Activated CD4-positive, alpha-beta memory T cell treated with anti-CD3 and anti-CD28 coated beads, Interleukin-2, amount 10 ng/mL, durations not matched to agents 7 days and 5 days (primary cell): ENCODE measurements around the gene BMPR2. TPM values are rescaled to one million over a fixed set of nuclear protein-coding genes. Genes with fewer than 3 reads are reported as not detected.
A peak's percentile ranks its signal among the peaks of the same experiment; 100 is the strongest.
"Not testable (repeated sequence)": the region's sequence is repeated elsewhere in the genome, so short reads cannot be mapped to it uniquely, and the experiment has no call there.

ENCODE experiments used
- CTCF ChIA-PET: fragments of 350-600 bp; sonication (Branson Sonifier 250); formaldehyde crosslinking; loops from one replicate; lab custom pipeline; 2021; ENCODE audit warnings: antibody characterized with exemption, inconsistent platforms; lab: Charles Lee
- POLR2A ChIA-PET: fragments of 350-600 bp; sonication (Branson Sonifier 250); formaldehyde crosslinking; loops from one replicate; lab custom pipeline; 2021; ENCODE audit warnings: antibody characterized with exemption; lab: Charles Lee
- DNase-seq: peaks from one replicate; pipeline ENCODE4 v3.0.0-alpha.2; 2020
- H3K27ac Mint-ChIP-seq: one replicate; pipeline ENCODE4 v1.8.0; 2021; ENCODE audit warnings: mild to moderate bottlenecking, mixed read lengths
- H3K27me3 Mint-ChIP-seq: one replicate; pipeline ENCODE4 v1.8.0; 2021; ENCODE audit warnings: mixed read lengths
- H3K36me3 Mint-ChIP-seq: one replicate; pipeline ENCODE4 v1.8.0; 2021; ENCODE audit warnings: low read depth, mixed read lengths
- H3K4me1 Mint-ChIP-seq: one replicate; pipeline ENCODE4 v1.8.0; 2021; ENCODE audit warnings: mixed read lengths
- H3K4me3 Mint-ChIP-seq: one replicate; pipeline ENCODE4 v1.8.0; 2021; ENCODE audit warnings: mild to moderate bottlenecking, mixed read lengths
- H3K9me3 Mint-ChIP-seq: one replicate; pipeline ENCODE4 v1.8.0; 2021; ENCODE audit warnings: mixed read lengths
- total RNA-seq, 2 experiments: library from RNA; stranded (reverse); gene quantifications; one replicate each; pipeline ENCODE4 v1.2.3, GENCODE V29; 2021

The BMPR2 gene
- total RNA-seq, 2 experiments from 2014 or later: 9.7 to 10.6 TPM

- Mint-ChIP-seq H3K4me1 (no peaks in the 10 kb centered on the region), H3K36me3 (no peaks in the 10 kb centered on the region), H3K9me3 (no peaks in the 10 kb centered on the region), H3K27me3 (no peaks in the 10 kb centered on the region), H3K27ac (no peak overlapping the region), H3K4me3 (no peak overlapping the region)
- CTCF ChIA-PET: no interaction called here
- POLR2A ChIA-PET: interaction anchor here (0.6 kb wide), 1 partner anchor 113 kb away, joined by 3 read pairs; no protein-coding TSS in a partner anchor
- no peak for DNase-seq
Measured at GRCh38 chr2:202436626-202437025, 60.5 kb downstream of the BMPR2 start.

DNA sequence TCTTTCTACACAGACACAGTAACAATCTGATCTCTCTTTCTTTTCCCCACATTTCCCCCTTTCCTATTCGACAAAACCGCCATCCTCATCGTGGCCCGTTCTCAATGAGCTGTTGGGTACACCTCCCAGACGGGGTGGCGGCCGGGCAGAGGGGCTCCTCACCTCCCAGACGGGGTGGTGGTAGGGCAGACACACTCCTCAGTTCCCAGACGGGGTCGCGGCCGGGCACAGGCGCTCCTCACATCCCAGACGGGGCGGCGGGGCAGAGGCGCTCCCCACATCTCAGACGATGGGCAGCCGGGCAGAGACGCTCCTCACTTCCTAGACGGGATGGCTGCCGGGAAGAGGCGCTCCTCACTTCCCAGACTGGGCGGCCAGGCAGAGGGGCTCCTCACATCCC is 64.0 kb downstream of the BMPR2 start:
- H3K9me3 Mint-ChIP-seq, H3K36me3 Mint-ChIP-seq, DNase-seq, H3K27ac Mint-ChIP-seq, CTCF ChIA-PET, H3K4me3 Mint-ChIP-seq, POLR2A ChIA-PET, H3K27me3 Mint-ChIP-seq, H3K4me1 Mint-ChIP-seq: not testable (repeated sequence)

- no peaks in the 10 kb centered on the region for H3K27me3 Mint-ChIP-seq
- H3K36me3 Mint-ChIP-seq: no peaks in the 10 kb centered on the region
- ChIA-PET POLR2A (no interaction called here), CTCF (interaction anchor here (0.5 kb wide), 1 partner anchor 75 kb away, joined by 3 read pairs; no protein-coding TSS in a partner anchor)
- no peak overlapping the region for H3K4me3 Mint-ChIP-seq
- H3K9me3 Mint-ChIP-seq: no peaks in the 10 kb centered on the region
- DNase-seq: no peak
- peaks cover 3% of the 10 kb centered on the region for H3K4me1 Mint-ChIP-seq
- no peak overlapping the region for H3K27ac Mint-ChIP-seq
Measured at GRCh38 chr2:202442882-202443281, 66.8 kb downstream of the BMPR2 start.

DNA sequence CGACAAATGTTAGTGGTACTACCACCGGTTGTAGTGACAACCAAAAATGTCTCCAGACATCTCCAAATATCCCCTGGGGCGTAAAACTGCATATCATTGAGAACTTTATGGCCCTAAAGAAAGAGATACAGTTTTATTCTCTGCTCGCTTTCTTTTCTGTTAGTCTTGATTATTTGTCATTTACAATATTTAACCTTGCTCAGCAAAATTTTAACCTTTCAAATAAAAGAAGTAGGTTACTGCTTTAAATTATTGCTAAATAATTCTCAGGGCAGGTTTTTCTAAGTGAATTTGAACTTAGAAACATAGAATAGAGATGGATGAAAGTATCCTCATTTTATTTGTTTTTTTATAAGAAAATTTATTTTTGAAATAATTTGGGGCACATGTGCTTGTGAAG is 67.9 kb downstream of the BMPR2 start:
- Mint-ChIP-seq H3K9me3 (no peaks in the 10 kb centered on the region), H3K4me1 (peaks cover 3% of the 10 kb centered on the region), H3K36me3 (no peaks in the 10 kb centered on the region), H3K27me3 (no peaks in the 10 kb centered on the region), H3K27ac (no peak overlapping the region), H3K4me3 (no peak overlapping the region)
- POLR2A ChIA-PET: no interaction called here
- CTCF ChIA-PET: no interaction called here
- DNase-seq: no peak

GRCh38 chr2:202449344-202449743 is 73.2 kb downstream of the BMPR2 start:
- Mint-ChIP-seq H3K4me1 (no peaks in the 10 kb centered on the region), H3K4me3 (no peak overlapping the region), H3K36me3 (no peaks in the 10 kb centered on the region), H3K9me3 (no peaks in the 10 kb centered on the region), H3K27ac (no peak overlapping the region), H3K27me3 (no peaks in the 10 kb centered on the region)
- ChIA-PET POLR2A (no interaction called here), CTCF (no interaction called here)
- no peak for DNase-seq

GRCh38 chr2:202450785-202451184 is 74.7 kb downstream of the BMPR2 start:
- H3K36me3 Mint-ChIP-seq: no peaks in the 10 kb centered on the region
- no peak for DNase-seq
- H3K4me3 Mint-ChIP-seq: no peak overlapping the region
- no peaks in the 10 kb centered on the region for H3K4me1 Mint-ChIP-seq
- POLR2A ChIA-PET: no interaction called here
- H3K27me3 Mint-ChIP-seq: no peaks in the 10 kb centered on the region
- no peaks in the 10 kb centered on the region for H3K9me3 Mint-ChIP-seq
- CTCF ChIA-PET: no interaction called here
- no peak overlapping the region for H3K27ac Mint-ChIP-seq

- no peaks in the 10 kb centered on the region for H3K27me3 Mint-ChIP-seq
- no peak overlapping the region for H3K4me3 Mint-ChIP-seq
- no peaks in the 10 kb centered on the region for H3K4me1 Mint-ChIP-seq
- POLR2A ChIA-PET: no interaction called here
- no peaks in the 10 kb centered on the region for H3K36me3 Mint-ChIP-seq
- CTCF ChIA-PET: no interaction called here
- H3K27ac Mint-ChIP-seq: no peak overlapping the region
- DNase-seq: no peak
- H3K9me3 Mint-ChIP-seq: no peaks in the 10 kb centered on the region
Measured at GRCh38 chr2:202452744-202453143, 76.6 kb downstream of the BMPR2 start.

- ChIA-PET CTCF (no interaction called here), POLR2A (no interaction called here)
- no peak overlapping the region for H3K4me3 Mint-ChIP-seq
- no peaks in the 10 kb centered on the region for H3K4me1 Mint-ChIP-seq
- H3K27me3 Mint-ChIP-seq: no peaks in the 10 kb centered on the region
- no peaks in the 10 kb centered on the region for H3K9me3 Mint-ChIP-seq
- H3K36me3 Mint-ChIP-seq: no peaks in the 10 kb centered on the region
- no peak for DNase-seq
- H3K27ac Mint-ChIP-seq: no peak overlapping the region
Measured at GRCh38 chr2:202454536-202454935, 78.4 kb downstream of the BMPR2 start.

- Mint-ChIP-seq H3K27me3 (no peaks in the 10 kb centered on the region), H3K27ac (no peak overlapping the region), H3K9me3 (no peaks in the 10 kb centered on the region), H3K4me1 (no peaks in the 10 kb centered on the region), H3K36me3 (no peaks in the 10 kb centered on the region), H3K4me3 (no peak overlapping the region)
- CTCF ChIA-PET: no interaction called here
- DNase-seq: no peak
- POLR2A ChIA-PET: no interaction called here
Measured at GRCh38 chr2:202455114-202455513, 79.0 kb downstream of the BMPR2 start.

DNA sequence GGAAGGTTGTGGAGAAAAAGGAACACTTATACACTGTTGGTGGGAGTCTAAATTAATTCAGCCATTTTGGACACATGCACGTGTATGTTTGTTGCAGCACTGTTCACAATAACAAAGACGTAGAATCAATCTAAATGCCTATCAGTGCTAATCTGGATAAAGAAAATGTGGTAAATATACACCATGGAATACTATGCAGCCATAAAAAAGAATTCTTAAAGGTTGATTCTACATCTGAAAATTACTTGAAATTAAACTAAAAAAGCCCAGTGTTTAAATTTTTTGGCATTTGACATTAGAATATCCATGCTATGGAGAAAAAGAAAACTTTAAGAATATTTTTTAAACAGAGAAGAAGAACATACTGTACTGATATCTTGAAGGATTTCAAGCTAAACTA is 84.0 kb downstream of the BMPR2 start:
- H3K36me3 Mint-ChIP-seq: no peaks in the 10 kb centered on the region

GRCh38 chr2:202479090-202479489 is 103.0 kb downstream of the BMPR2 start:
- H3K27ac Mint-ChIP-seq: no peak overlapping the region
- ChIA-PET CTCF (no interaction called here), POLR2A (no interaction called here)
- H3K4me3 Mint-ChIP-seq: no peak overlapping the region
- no peak for DNase-seq
- H3K36me3 Mint-ChIP-seq: no peaks in the 10 kb centered on the region
- no peaks in the 10 kb centered on the region for H3K27me3 Mint-ChIP-seq
- no peaks in the 10 kb centered on the region for H3K9me3 Mint-ChIP-seq
- peaks cover 13% of the 10 kb centered on the region for H3K4me1 Mint-ChIP-seq

More for the DNA sequence above, 84.0 kb downstream of the BMPR2 start:
- CTCF ChIA-PET: no interaction called here
- DNase-seq: no peak
- no peaks in the 10 kb centered on the region for H3K9me3 Mint-ChIP-seq
- no peak overlapping the region for H3K4me3 Mint-ChIP-seq
- no peaks in the 10 kb centered on the region for H3K4me1 Mint-ChIP-seq
- H3K27ac Mint-ChIP-seq: no peak overlapping the region
- POLR2A ChIA-PET: no interaction called here
- no peaks in the 10 kb centered on the region for H3K27me3 Mint-ChIP-seq

DNA sequence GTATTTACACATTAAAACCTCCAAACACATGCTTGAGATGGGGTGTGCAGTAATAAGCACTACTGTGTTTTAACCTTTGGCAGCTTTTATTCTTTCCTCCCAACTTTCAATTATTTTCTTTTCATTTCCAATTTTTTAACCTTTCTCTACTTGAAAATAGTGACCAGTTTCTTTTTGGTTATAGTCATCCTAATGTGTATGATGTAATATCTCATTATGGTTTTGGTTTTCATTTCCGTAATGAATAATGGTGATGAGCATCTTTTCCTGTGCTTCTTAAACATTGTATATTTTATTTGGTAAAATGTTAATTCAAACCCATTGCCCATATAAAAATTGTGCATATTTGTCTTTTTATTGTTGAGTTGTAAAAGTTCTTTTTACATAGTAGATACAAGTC is 103.5 kb downstream of the BMPR2 start:
- H3K4me3 Mint-ChIP-seq: no peak overlapping the region
- H3K27ac Mint-ChIP-seq: peak overlapping the region; percentile 10
- H3K9me3 Mint-ChIP-seq: no peaks in the 10 kb centered on the region
- POLR2A ChIA-PET: no interaction called here
- no peaks in the 10 kb centered on the region for H3K36me3 Mint-ChIP-seq
- no peaks in the 10 kb centered on the region for H3K27me3 Mint-ChIP-seq
- no peak for DNase-seq
- H3K4me1 Mint-ChIP-seq: peaks cover 13% of the 10 kb centered on the region
- CTCF ChIA-PET: interaction anchor here (0.6 kb wide), 1 partner anchor 161 kb away, joined by 3 read pairs; no protein-coding TSS in a partner anchor

DNA sequence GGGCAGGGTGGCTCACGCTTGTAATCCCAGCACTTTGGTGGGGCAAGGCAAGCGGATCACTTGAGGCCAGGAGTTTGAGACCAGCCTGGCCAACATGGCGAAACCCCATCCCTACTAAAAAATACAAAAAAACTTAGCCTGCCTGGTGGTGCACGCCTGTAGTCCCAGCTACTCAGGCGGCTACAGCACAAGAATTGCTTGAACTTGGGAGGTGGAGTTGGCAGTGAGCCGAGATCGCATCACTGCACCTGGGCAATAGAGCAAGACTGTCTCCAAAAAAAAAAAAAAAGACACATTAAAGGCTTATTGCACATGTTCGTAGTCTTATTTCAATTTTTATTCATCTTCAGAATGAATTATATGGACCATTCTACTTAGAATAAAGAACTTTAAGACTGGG is 110.2 kb downstream of the BMPR2 start:
- ChIA-PET CTCF (no interaction called here), POLR2A (no interaction called here)
- H3K9me3 Mint-ChIP-seq: no peaks in the 10 kb centered on the region
- DNase-seq: no peak
- H3K4me1 Mint-ChIP-seq: no peaks in the 10 kb centered on the region
- no peaks in the 10 kb centered on the region for H3K27me3 Mint-ChIP-seq
- no peaks in the 10 kb centered on the region for H3K36me3 Mint-ChIP-seq
- no peak overlapping the region for H3K4me3 Mint-ChIP-seq
- no peak overlapping the region for H3K27ac Mint-ChIP-seq

DNA sequence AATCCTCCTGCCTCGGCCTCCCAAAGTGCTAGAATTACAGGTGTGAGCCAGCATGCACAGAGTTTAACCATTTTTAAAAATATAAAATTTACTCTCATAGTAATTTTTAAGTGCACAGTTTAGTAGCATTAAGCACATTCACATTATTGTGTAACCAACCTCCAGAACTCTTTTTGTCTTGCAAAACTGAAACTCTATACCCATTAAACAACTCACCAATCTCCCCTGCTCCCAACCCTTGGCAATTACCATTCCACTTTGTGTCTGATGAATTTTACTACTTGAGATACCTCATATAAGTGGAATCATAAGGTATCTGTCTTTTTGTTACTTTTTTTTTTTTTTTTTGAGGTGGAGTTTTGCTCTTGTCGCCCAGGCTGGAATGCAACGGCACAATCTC is 112.5 kb downstream of the BMPR2 start:
- Mint-ChIP-seq H3K9me3 (no peaks in the 10 kb centered on the region), H3K36me3 (no peaks in the 10 kb centered on the region), H3K27ac (no peak overlapping the region), H3K27me3 (no peaks in the 10 kb centered on the region), H3K4me3 (no peak overlapping the region), H3K4me1 (no peaks in the 10 kb centered on the region)
- ChIA-PET CTCF (no interaction called here), POLR2A (no interaction called here)
- no peak for DNase-seq
